ENCODE measurements around the gene CDR2L. TPM values are rescaled to one million over a fixed set of nuclear protein-coding genes. Genes with fewer than 3 reads are reported as not detected.

The CDR2L gene
- total RNA-seq, 4 donors from 2014 or later: 7.4 to 80.7 (median 53.9) TPM

DNA sequence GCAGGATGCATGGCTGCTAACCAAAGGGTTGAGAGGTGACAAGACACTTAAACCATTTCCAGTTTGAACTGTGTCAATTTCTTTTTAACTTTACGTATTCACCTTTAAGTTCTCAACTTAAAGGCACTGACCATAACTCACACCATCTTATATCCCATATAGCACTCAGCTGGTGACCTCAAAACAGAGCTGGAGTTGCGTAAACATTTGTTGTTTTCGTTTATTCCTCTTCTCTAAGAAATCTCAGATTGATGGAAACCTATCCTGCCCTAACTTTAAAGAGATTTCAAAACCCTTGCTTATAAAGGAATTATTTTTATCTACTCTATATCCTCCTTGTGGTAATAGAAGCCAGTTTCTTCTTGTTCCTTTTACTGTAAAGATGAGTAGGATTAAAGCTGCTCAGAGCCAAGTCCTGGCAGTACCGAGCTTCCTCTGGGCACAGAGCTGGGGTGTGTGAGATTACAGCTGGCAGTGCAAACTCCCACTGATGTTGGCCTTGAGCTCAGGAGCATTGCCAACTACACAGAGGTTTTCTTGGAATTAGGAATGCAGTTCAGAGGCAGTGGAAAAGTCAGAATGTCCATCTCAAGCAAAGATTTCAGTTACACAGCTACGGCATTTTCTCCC lies 60.9 kb downstream of the CDR2L start:
- H3K9me3 ChIP-seq: no peaks in the 10 kb centered on the region
- H3K36me3 ChIP-seq: peaks cover 0 to 27% (median 0%) of the 10 kb centered on the region in 3 donors
- H3K27ac ChIP-seq: no peak overlapping the region
- H3K4me1 ChIP-seq: peaks cover 0 to 25% (median 11%) of the 10 kb centered on the region in 4 donors
- H3K4me3 ChIP-seq: peak overlapping the region in 2 of 4 donors; percentile 97 to 98
- peak in 1 of 3 donors; percentile 46 for DNase-seq
- no peak for TF ChIP-seq POLR2A (IDR thresholded peaks at IDR 0.05)
- TF ChIP-seq, protein P1, sequence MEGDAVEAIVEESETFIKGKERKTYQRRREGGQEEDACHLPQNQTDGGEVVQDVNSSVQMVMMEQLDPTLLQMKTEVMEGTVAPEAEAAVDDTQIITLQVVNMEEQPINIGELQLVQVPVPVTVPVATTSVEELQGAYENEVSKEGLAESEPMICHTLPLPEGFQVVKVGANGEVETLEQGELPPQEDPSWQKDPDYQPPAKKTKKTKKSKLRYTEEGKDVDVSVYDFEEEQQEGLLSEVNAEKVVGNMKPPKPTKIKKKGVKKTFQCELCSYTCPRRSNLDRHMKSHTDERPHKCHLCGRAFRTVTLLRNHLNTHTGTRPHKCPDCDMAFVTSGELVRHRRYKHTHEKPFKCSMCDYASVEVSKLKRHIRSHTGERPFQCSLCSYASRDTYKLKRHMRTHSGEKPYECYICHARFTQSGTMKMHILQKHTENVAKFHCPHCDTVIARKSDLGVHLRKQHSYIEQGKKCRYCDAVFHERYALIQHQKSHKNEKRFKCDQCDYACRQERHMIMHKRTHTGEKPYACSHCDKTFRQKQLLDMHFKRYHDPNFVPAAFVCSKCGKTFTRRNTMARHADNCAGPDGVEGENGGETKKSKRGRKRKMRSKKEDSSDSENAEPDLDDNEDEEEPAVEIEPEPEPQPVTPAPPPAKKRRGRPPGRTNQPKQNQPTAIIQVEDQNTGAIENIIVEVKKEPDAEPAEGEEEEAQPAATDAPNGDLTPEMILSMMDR (IDR thresholded peaks at IDR 0.05): no peak
- no peaks in the 10 kb centered on the region for H3K27me3 ChIP-seq

DNA sequence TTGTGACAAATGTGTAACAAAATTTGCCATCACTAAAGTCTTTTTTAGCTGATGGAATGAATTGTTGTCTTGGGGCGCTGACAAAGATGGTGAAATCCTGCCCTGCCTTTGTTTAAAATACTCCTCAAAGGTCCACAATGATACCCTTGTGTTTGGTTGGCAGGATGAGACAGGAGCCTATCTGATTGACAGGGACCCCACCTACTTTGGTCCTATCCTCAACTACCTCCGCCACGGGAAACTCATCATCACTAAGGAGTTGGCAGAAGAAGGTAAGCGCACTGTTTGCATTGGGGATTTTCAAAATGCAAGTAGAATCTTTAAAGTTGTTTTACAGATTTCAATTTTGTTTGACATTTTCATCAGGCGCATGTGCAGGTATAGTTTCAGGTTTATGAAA lies 61.6 kb downstream of the CDR2L start:
- H3K27ac ChIP-seq: no peak overlapping the region

DNA sequence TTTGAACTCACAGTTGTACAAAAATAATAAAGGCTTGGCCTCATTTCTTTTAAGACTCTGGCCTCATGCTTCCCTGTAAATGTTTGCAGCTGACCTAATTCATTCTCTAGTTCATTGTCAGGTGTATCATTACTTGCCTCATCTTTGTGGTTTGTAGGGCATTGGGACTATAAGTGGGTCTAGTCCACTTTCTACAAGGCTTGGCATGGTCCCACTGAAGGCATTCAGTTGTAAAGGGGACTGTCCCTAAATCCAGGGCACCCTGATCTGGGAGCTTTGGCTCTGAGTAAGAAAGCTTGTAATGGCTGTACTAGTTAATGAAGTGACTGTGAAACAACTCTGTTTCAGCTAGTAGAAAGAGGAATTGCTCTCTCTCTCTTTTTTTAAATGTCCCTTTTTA lies 62.3 kb downstream of the CDR2L start:
- Histone ChIP-seq H3K4me1 (peaks cover 0 to 25% (median 11%) of the 10 kb centered on the region in 4 donors), H3K27me3 (no peaks in the 10 kb centered on the region), H3K4me3 (no peak overlapping the region), H3K36me3 (peaks cover 0 to 40% (median 0%) of the 10 kb centered on the region in 3 donors), H3K9me3 (no peaks in the 10 kb centered on the region), H3K27ac (no peak overlapping the region)
- no peak for DNase-seq
- TF ChIP-seq POLR2A (IDR thresholded peaks at IDR 0.05): no peak
- TF ChIP-seq, protein P1 (IDR thresholded peaks at IDR 0.05): no peak

More for the DNA sequence above, 61.6 kb downstream of the CDR2L start:
- Histone ChIP-seq H3K4me1 (peaks cover 0 to 25% (median 11%) of the 10 kb centered on the region in 4 donors), H3K9me3 (no peaks in the 10 kb centered on the region), H3K36me3 (peaks cover 0 to 34% (median 0%) of the 10 kb centered on the region in 3 donors), H3K27me3 (no peaks in the 10 kb centered on the region), H3K4me3 (no peak overlapping the region)
- TF ChIP-seq POLR2A (IDR thresholded peaks at IDR 0.05): no peak
- TF ChIP-seq, protein P1 (IDR thresholded peaks at IDR 0.05): no peak
- DNase-seq: peak in 1 of 3 donors; percentile 10

DNA sequence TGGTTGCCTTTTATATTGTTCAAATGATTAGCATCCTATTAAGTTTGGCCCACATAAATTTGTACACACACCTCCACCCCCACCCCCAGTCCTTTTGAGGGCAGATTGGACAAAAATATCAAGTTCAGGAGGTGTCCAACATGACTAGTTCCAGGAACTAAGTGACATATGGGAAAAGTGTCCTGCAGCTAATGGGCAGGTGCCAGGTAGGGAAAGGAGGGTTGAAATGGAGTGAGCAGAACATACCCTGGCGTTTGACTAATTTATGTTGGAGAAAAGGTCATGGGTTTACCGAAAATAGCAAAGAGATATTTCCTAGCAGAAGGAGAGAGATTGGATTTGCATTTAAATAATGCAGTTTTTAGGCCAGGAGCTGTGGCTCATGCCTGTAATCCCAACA lies 64.5 kb downstream of the CDR2L start:
- H3K4me1 ChIP-seq: peaks cover 0 to 18% (median 8%) of the 10 kb centered on the region in 4 donors
- H3K4me3 ChIP-seq: no peak overlapping the region
- H3K36me3 ChIP-seq: peaks cover 0 to 59% (median 0%) of the 10 kb centered on the region in 3 donors
- no peaks in the 10 kb centered on the region for H3K9me3 ChIP-seq
- H3K27ac ChIP-seq: no peak overlapping the region
- H3K27me3 ChIP-seq: no peaks in the 10 kb centered on the region
- TF ChIP-seq, protein P1 (IDR thresholded peaks at IDR 0.05): no peak
- no peak for TF ChIP-seq POLR2A (IDR thresholded peaks at IDR 0.05)
- no peak for DNase-seq

Small RNAs within 50 kb of the gene (small RNA-seq; reads per million reads assigned to genes)
- gene RN7SL573P (0 reads per million in 2 donors), gene RNU6-362P (0 reads per million in 2 donors)

Other genes starting within 250 kb of the CDR2L start
- 100 to 1,000 TPM; 121 to 600 (median 488) TPM for gene NHERF1, start 239.0 kb upstream of the CDR2L start, total RNA-seq
- gene NAT9, start 211.3 kb upstream of the CDR2L start, total RNA-seq: 10 to 100 TPM; 23.1 to 85.0 (median 37.4) TPM
- gene GRIN2C, start 127.7 kb upstream of the CDR2L start, total RNA-seq: 1 to 10 TPM in 1 of 4 donors, under 1 TPM in 1, not detected in 2; 0.13 to 2.7 TPM
- gene FDXR, start 114.6 kb upstream of the CDR2L start, total RNA-seq: 10 to 100 TPM in 3 of 4 donors, 1 to 10 TPM in 1; 1.7 to 16.1 (median 13.1) TPM
- 100 to 1,000 TPM in 1 of 4 donors, 10 to 100 TPM in 2, not detected in 1; 79.9 to 161 (median 82.1) TPM for gene FADS6, start 94.0 kb upstream of the CDR2L start, total RNA-seq
- 1 to 10 TPM in 3 of 4 donors, not detected in 1; 1.6 to 3.7 (median 2.3) TPM for gene USH1G, start 64.4 kb upstream of the CDR2L start, total RNA-seq
- 10 to 100 TPM in 1 of 4 donors, 1 to 10 TPM in 2, not detected in 1; 4.6 to 11.9 (median 8.8) TPM for gene OTOP2, start 63.4 kb upstream of the CDR2L start, total RNA-seq
- 1 to 10 TPM in 3 of 4 donors, not detected in 1; 5.2 to 9.3 (median 8.5) TPM for gene OTOP3, start 51.7 kb upstream of the CDR2L start, total RNA-seq
- gene HID1, start 14.9 kb upstream of the CDR2L start, total RNA-seq: 100 to 1,000 TPM in 3 of 4 donors, 10 to 100 TPM in 1; 80.0 to 148 (median 124) TPM
- 10 to 100 TPM; 17.3 to 42.7 (median 32.2) TPM for gene MRPL58, start 25.0 kb downstream of the CDR2L start, total RNA-seq
- gene ATP5PD, start 59.3 kb downstream of the CDR2L start, total RNA-seq: 100 to 1,000 TPM; 202 to 302 (median 247) TPM
- gene KCTD2, start 59.6 kb downstream of the CDR2L start, total RNA-seq: 10 to 100 TPM; 14.9 to 23.5 (median 20.4) TPM
- 100 to 1,000 TPM in 3 of 4 donors, 10 to 100 TPM in 1; 47.9 to 211 (median 147) TPM for gene SLC16A5, start 100.3 kb downstream of the CDR2L start, total RNA-seq
- gene ARMC7, start 122.3 kb downstream of the CDR2L start, total RNA-seq: 10 to 100 TPM in 3 of 4 donors, 1 to 10 TPM in 1; 4.1 to 27.0 (median 24.1) TPM
- 100 to 1,000 TPM; 151 to 176 (median 156) TPM for gene NT5C, start 144.1 kb downstream of the CDR2L start, total RNA-seq
- gene JPT1, start 166.9 kb downstream of the CDR2L start, total RNA-seq: 100 to 1,000 TPM; 132 to 261 (median 202) TPM
- gene SUMO2, start 195.3 kb downstream of the CDR2L start, total RNA-seq: 10 to 100 TPM; 22.5 to 52.8 (median 37.4) TPM
- gene NUP85, start 218.0 kb downstream of the CDR2L start, total RNA-seq: 10 to 100 TPM; 34.0 to 52.8 (median 36.7) TPM